ENCODE data around the gene HS3ST5. TPM values are rescaled to one million over a fixed set of nuclear protein-coding genes. Genes with fewer than 3 reads are reported as not detected.
"Not testable (repeated sequence)": the region's sequence is repeated elsewhere in the genome, so short reads cannot be mapped to it uniquely, and the experiment has no call there.

HS3ST5 gene
- polyA plus RNA-seq, 3 donors: 0.56 to 1.4 (median 1.4) TPM

GRCh38 chr6:114343782-114344144 lies 940 bp upstream of the HS3ST5 start:
- DNase-seq (ENCODE audit: extremely low read depth in 1 of 11, low read depth in 9 of 11, low spot score in 4 of 11): no peak

- peak in 3 of 11 donors; percentile 9 to 15 (median 15) for DNase-seq (ENCODE audit: extremely low read depth in 1 of 11, low read depth in 9 of 11, low spot score in 4 of 11)
Observed at GRCh38 chr6:114342086-114342825, 567 bp downstream of the HS3ST5 start.

GRCh38 chr6:114339706-114340105 lies 3.1 kb downstream of the HS3ST5 start:
- DNase-seq (ENCODE audit: extremely low read depth in 1 of 11, low read depth in 9 of 11, low spot score in 4 of 11): no peak

- DNase-seq (ENCODE audit: extremely low read depth in 1 of 11, low read depth in 9 of 11, low spot score in 4 of 11): no peak
Observed at GRCh38 chr6:114334237-114334636, 8.6 kb downstream of the HS3ST5 start.

DNA sequence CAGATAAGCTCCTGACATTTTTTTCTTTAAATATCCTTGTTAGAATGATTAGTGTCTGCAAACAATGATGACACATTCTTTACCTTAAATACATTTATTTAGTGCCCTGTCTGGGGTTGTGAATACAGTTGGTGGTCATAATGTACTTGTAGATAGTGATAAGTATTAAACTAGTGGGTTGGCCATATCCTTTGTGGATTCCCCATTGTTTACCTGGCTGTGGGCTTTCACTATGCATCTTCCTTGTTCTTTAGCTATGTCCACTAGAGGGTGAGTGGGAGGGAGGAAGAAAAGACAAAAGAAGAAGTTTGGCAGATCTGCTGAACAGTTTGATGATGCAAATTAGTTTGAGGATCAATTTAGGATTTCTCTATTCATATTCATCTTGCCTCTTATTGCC lies 15.7 kb downstream of the HS3ST5 start:
- no peak for DNase-seq (ENCODE audit: extremely low read depth in 1 of 11, low read depth in 9 of 11, low spot score in 4 of 11)

- DNase-seq (ENCODE audit: extremely low read depth in 1 of 11, low read depth in 9 of 11, low spot score in 4 of 11): no peak
Observed at GRCh38 chr6:114323784-114324183, 19.0 kb downstream of the HS3ST5 start.

- DNase-seq (ENCODE audit: extremely low read depth in 1 of 11, low read depth in 9 of 11, low spot score in 4 of 11): no peak
Observed at GRCh38 chr6:114319749-114320148, 23.1 kb downstream of the HS3ST5 start.

- DNase-seq (ENCODE audit: extremely low read depth in 1 of 11, low read depth in 9 of 11, low spot score in 4 of 11): peak in 4 of 11 donors; percentile 3 to 40 (median 8)
Observed at GRCh38 chr6:114315831-114316595, 26.8 kb downstream of the HS3ST5 start.

DNA sequence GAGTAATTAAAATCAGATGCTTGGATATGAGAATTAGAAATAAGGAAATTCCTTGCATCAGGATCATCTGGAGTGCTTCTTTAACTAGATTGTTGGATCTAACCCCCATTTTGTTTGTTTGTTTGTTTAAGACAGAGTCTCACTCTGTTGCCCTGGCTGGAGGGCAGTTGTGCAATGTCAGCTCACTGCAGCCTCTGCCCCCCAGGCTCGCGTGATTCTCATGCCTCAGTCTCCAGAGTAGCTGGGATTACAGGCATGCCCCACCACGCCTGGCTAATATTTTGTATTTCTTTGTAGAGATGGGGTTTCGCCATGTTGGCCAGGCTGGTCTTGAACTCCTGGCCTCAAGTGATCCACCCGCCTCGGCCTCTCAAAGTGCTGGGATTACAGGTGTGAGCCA lies 29.0 kb downstream of the HS3ST5 start:
- DNase-seq (ENCODE audit: extremely low read depth in 1 of 11, low read depth in 9 of 11, low spot score in 4 of 11): not testable (repeated sequence)

GRCh38 chr6:114312931-114313330 lies 29.9 kb downstream of the HS3ST5 start:
- no peak for DNase-seq (ENCODE audit: extremely low read depth in 1 of 11, low read depth in 9 of 11, low spot score in 4 of 11)

DNA sequence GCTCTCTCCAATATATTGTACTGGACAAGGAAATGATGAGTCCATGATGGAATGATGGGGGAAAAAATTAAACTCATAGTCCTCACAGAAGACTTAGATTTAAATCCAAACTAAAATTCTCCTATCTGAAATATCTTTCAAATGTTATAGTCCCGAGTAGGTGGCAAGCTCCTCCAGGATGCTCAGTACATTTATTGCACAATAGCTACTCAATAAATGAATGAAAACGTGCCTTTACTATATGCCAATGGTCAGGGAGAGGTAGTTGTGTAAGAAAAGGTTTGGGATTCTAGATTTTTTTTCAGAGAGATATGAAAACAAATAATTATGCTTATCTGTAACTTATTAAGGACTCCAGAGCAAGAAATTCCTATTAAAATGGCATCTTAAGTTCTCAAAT lies 32.8 kb downstream of the HS3ST5 start:
- no peak for DNase-seq (ENCODE audit: extremely low read depth in 1 of 11, low read depth in 9 of 11, low spot score in 4 of 11)

DNA sequence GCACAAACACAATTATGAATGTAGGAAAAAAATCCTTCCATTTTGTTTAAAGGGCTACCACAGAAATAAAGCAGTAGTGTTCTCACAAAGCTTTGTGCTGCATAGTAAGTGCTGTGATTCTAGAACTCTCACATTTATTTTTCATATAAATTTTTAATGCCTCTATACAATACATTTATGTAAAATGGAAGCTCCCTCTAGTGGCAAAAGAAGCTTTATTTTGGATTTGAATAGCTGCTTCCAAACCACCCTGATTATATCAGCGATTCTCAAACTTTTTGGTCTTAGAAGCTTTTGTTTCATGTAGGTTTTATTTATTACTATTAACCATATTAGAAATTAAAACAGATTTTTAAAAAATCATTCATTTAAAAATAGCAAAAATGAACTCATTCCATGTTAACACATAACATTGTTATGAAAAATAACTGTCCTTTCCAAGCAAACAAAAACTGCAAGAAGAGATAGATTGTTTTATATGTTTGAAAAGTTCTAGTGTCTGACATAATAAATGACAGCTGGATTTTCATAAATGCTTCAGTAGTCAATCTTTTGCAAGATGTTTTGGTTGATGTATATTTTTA lies 38.4 kb downstream of the HS3ST5 start:
- DNase-seq (ENCODE audit: extremely low read depth in 1 of 11, low read depth in 9 of 11, low spot score in 4 of 11): no peak

GRCh38 chr6:114301596-114302219 lies 41.1 kb downstream of the HS3ST5 start:
- no peak for DNase-seq (ENCODE audit: extremely low read depth in 1 of 11, low read depth in 9 of 11, low spot score in 4 of 11)

- DNase-seq (ENCODE audit: extremely low read depth in 1 of 11, low read depth in 9 of 11, low spot score in 4 of 11): no peak
Observed at GRCh38 chr6:114297135-114297534, 45.7 kb downstream of the HS3ST5 start.

DNA sequence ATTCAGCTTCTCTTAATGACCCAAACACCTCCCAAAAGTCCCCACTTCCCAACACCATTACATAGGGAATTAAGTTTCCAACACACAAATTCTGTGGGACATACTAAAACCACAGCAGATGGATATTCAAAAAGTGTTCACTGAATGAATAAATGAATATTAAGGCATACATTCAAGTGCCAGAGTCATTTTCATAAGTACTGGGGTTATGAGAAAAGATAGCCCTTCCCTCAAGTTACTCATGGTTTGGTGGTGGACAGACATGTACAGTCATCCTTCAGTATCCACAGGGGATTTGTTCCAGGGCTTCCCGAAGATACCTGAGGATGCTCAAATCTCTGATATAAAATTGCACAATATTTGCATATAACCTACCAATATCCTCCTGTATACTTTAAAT lies 50.4 kb downstream of the HS3ST5 start:
- DNase-seq (ENCODE audit: extremely low read depth in 1 of 11, low read depth in 9 of 11, low spot score in 4 of 11): no peak

GRCh38 chr6:114291428-114291827 lies 51.4 kb downstream of the HS3ST5 start:
- DNase-seq (ENCODE audit: extremely low read depth in 1 of 11, low read depth in 9 of 11, low spot score in 4 of 11): no peak

- no peak for DNase-seq (ENCODE audit: extremely low read depth in 1 of 11, low read depth in 9 of 11, low spot score in 4 of 11)
Observed at GRCh38 chr6:114290864-114291263, 52.0 kb downstream of the HS3ST5 start.

DNA sequence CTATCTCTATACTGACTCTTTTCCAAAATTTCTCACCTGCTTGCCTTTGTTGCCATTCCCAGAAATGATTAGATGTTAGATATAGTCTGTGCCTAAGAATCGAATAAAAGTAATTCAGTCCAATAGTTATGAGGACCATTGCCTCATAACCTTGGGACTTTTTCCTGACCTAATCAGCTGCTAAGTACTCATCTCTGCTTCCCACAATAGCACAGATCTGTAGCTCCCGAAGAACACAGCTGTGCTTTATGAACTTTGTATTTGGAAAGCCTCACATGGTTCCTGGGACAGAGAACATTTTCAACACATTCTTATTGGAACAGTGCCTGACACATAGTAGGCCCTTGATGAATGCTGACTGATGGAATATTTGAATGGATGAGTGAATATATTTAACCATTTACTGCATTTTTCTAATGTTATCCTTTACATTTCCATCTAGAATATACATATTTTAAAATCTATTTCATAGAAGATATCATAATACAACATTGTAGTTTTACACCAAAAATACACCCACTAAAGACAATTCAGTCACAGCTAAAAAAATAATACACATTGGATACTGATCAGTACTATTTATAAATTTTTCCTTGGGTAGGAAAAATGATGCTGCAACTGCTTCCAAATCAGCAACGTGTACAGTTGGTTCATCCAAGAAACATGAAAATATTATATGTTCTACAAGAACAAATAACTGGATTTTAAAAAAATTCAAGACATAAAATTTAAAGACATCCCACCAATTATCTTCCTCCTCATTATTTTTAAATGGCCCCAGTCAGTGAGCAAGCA lies 53.9 kb downstream of the HS3ST5 start:
- DNase-seq (ENCODE audit: extremely low read depth in 1 of 11, low read depth in 9 of 11, low spot score in 4 of 11): no peak

DNA sequence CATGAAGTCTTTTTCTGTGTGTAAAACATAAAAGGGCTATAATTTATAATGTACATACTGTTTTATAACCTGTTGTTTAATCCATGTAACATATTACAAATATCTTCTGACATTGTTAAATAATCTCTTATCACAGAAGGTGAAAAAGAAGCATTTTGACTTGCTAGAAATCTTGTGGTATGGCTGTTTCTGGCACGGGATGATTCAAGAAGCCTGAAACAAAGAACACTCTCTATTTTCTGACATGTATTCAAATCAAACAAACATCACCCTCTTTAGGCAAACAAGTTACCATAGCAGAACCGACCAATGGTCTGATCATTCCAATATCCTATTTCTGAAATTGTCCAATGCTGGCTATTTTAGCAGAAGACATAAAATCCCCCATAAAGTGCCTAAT lies 55.4 kb downstream of the HS3ST5 start:
- no peak for DNase-seq (ENCODE audit: extremely low read depth in 1 of 11, low read depth in 9 of 11, low spot score in 4 of 11)
